Fibroblast of pulmonary artery (primary cell): Measurements from ENCODE around the gene MUL1.

Source experiments
- DNase-seq: peaks from one replicate; pipeline ENCODE4 v3.0.0-alpha.2; 2010; ENCODE audit warnings: low read depth
- H3K4me3 ChIP-seq: replicated peaks from 2 replicates; pipeline ENCODE4 v1.5.1; 2011; ENCODE audit warnings: low read depth, mild to moderate bottlenecking, control low read depth, low read length, moderate library complexity
- TF ChIP-seq, protein P1 (sequence below): IDR thresholded peaks from 2 replicates; pipeline ENCODE4 v1.5.1; 2011; ENCODE audit warnings: mild to moderate bottlenecking, control low read depth, low read length, inconsistent platforms; ENCODE audit errors: missing control alignments

Gene MUL1

DNA sequence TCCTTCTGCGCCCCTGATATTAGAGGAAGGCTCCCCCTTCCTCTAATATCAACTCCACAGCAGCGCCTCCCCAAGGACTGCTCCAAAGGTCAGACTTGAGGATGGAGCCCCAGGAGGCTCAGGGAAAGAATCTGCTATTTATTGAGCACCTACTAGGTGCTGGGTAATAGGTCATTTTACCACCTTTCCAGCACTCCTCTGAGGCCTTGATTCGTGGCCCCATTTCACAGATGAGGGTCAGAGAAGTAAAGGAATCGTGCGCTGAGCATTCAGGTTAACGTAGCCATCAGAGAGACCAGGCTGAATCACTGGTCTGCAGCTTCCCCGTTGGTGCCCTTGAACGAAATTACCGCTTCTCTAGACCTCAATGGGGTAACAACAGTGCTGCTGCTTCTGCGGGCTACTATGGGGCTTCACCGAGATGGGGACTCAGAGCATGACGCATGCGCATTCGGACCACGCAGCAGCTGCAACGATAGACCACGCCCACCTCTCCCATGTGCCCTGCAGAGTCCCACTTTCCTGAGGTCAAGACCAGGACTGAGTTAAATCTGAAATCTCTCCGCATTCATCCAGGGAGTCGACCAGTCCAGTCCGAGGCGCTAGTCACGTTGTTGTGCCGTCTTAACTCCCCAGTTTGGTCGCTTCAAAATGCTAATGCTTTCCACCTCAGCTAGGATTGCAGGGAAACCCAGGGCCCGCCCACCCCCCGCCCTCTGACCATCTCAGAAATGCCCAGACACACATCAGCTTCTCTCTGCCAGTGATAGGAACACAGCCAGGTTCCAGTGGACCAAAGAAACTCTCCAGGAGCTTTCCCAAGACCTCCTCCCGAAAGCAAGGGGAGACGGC lies 34.9 kb downstream of the MUL1 start:
- no peak overlapping the region for H3K4me3 ChIP-seq
- TF ChIP-seq, protein P1, sequence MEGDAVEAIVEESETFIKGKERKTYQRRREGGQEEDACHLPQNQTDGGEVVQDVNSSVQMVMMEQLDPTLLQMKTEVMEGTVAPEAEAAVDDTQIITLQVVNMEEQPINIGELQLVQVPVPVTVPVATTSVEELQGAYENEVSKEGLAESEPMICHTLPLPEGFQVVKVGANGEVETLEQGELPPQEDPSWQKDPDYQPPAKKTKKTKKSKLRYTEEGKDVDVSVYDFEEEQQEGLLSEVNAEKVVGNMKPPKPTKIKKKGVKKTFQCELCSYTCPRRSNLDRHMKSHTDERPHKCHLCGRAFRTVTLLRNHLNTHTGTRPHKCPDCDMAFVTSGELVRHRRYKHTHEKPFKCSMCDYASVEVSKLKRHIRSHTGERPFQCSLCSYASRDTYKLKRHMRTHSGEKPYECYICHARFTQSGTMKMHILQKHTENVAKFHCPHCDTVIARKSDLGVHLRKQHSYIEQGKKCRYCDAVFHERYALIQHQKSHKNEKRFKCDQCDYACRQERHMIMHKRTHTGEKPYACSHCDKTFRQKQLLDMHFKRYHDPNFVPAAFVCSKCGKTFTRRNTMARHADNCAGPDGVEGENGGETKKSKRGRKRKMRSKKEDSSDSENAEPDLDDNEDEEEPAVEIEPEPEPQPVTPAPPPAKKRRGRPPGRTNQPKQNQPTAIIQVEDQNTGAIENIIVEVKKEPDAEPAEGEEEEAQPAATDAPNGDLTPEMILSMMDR, result no peak
- peak; percentile 63 for DNase-seq

DNA sequence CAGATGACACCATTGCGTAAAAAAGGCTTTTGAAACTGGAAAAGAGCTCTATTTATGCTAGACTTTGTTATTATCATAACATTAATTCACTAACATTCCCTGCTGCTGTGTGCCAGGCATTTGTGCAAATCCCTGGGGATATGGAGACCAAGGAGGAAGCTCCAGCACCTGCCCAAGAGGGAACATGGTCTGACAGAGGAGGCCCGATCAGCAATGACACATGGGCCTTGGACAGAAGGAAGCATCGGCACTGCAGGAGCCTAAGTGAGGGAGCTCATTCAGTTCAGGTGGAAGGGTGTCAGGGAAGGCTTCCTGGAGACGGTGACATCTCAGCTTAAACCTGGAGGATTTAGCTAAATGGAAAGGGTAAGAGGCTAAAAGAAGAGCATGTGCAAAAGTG lies 35.8 kb downstream of the MUL1 start:
- no peak for DNase-seq
- TF ChIP-seq, protein P1, result no peak
- no peak overlapping the region for H3K4me3 ChIP-seq

- DNase-seq, result no peak
- no peak overlapping the region for H3K4me3 ChIP-seq
- TF ChIP-seq, protein P1, result no peak
These were observed 37.8 kb downstream of the MUL1 start for GRCh38 chr1:20470194-20470593.

DNA sequence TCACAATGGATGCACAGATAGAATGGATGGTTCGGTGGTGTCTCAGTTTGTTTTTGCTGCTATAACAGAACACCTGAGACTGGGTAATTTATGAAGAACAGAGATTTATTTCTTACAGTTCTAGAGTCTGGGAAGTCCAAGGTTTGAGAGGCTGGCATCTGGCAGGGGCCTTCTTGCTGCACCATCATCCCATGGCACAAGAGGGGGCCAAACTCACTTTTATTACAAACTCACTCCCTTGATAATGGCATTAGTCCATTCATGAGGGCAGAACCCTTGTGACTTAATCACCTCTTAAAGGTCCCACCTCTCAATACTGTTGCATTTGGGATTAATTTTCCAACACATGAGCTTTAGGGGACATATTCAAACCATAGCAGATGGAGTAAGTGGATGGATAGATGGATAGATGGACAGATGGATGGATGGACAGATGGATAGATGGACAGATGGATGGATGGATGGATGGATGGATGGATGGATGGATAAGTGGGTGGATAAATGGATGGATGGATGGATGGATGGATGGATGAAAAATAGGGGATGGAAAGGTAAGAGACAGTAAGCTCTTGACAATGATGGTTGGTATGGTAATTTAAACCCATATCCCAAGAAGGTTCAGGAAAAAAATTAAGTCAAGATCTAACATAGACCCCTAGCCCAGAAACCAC lies 38.4 kb downstream of the MUL1 start:
- no peak overlapping the region for H3K4me3 ChIP-seq
- peak; percentile 7 for DNase-seq
- TF ChIP-seq, protein P1, result peak; percentile 7

- TF ChIP-seq, protein P1, result no peak
- no peak for DNase-seq
- no peak overlapping the region for H3K4me3 ChIP-seq
These were observed 41.7 kb downstream of the MUL1 start for GRCh38 chr1:20466273-20466672.

GRCh38 chr1:20465187-20465586 lies 42.8 kb downstream of the MUL1 start:
- TF ChIP-seq, protein P1, result no peak
- DNase-seq, result no peak
- no peak overlapping the region for H3K4me3 ChIP-seq
